Right atrium auricular region (tissue), 2 donors: ENCODE data around the gene CELSR2. TPM values are rescaled to one million over a fixed set of nuclear protein-coding genes. Genes with fewer than 3 reads are reported as not detected.
"Not testable (repeated sequence)": the region's sequence is repeated elsewhere in the genome, so short reads cannot be mapped to it uniquely, and the experiment has no call there.

Source experiments
- DNase-seq: peaks from one replicate; pipeline ENCODE4 v3.0.0-alpha.2; 2019; ENCODE audit warnings: low spot score
- H3K27ac ChIP-seq, 2 donors: fragments of 200-600 bp; sonication (generic); 1 replicate in 1 of 2; 2 replicates in 1 of 2; pipeline ENCODE4 v1.5.1; 2016 to 2019
- H3K27me3 ChIP-seq, 2 donors: fragments of 200-600 bp; sonication (generic); one replicate each; pipeline versions ENCODE4 v1.5.1 to v1.6.0; 2017 to 2019
- H3K36me3 ChIP-seq: fragments of 200-600 bp; sonication (generic); one replicate; pipeline ENCODE4 v1.5.1; 2016
- H3K4me1 ChIP-seq, 2 donors: fragments of 200-600 bp; sonication (generic); one replicate each; pipeline versions ENCODE4 v1.5.1 to v1.6.0; 2017 to 2019
- H3K4me3 ChIP-seq, 2 donors: fragments of 200-600 bp; sonication (generic); 1 replicate in 1 of 2; 2 replicates in 1 of 2; pipeline ENCODE4 v1.5.1; 2017 to 2019; ENCODE audit warnings: mild to moderate bottlenecking in 1 of 2, moderate library complexity in 1 of 2
- H3K9me3 ChIP-seq, 2 donors: fragments of 200-600 bp; sonication (generic); one replicate each; pipeline ENCODE4 v1.5.1; 2019
- total RNA-seq, 2 donors: library from RNA; depleted of rRNA; stranded (reverse); fragments of >200 nt; gene quantifications; one replicate each; pipeline ENCODE4 v1.1.0, GENCODE V29; 2016
- TF ChIP-seq, protein P1 (sequence below), 2 donors: fragments of 200-600 bp; sonication (generic); IDR thresholded peaks; one replicate each; pipeline ENCODE4 v1.5.1; 2019; ENCODE audit warnings: antibody characterized with exemption in 2 of 2

CELSR2 gene
- total RNA-seq, 2 donors from 2014 or later: 20.2 to 23.7 TPM

DNA sequence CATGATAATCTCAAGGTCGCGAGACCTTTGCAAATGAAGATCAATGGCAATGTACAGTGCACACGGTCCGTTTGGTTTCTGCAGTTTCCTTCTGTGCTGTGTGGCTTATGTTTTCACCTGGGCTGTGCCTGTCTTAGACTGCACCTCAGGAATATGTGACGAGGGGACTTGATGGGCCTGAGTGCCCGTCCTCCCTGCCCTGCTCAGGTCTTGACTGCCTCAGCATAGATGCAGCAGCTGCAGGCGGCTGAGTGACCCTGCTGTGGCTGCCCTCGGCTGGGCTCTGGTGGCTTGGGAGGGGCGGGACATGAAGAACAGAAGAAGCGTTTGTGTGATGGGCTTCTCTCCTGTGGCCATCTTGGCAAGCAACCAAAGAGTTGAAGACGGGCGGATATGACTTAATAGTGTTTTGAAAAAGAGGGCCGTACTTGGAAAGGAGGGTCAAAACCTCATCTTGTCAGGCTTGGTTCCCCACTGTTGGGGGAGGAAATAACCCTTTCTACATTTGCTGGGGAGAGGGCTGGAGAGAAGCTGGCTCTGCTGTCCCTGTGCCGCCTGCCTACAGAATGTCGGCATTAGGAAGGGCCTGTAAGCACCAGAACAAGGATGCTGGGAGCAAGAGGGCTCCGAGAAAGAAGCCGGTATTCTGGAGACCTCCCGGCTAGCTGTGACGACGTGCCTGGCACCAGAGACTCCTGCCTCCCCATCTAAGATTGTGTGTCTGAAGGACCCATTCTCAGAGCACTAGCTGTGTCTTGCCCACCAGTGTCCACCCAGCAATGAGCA, 50.4 kb downstream of the CELSR2 start:
- Histone ChIP-seq H3K27me3 (no peaks in the 10 kb centered on the region), H3K4me1 (peaks cover 0 to 59% of the 10 kb centered on the region in 2 donors), H3K9me3 (no peaks in the 10 kb centered on the region), H3K27ac (peak overlapping the region; percentile 90 to 94), H3K36me3 (peaks cover 7% of the 10 kb centered on the region), H3K4me3 (no peak overlapping the region)
- DNase-seq: peak; percentile 71
- TF ChIP-seq, protein P1, sequence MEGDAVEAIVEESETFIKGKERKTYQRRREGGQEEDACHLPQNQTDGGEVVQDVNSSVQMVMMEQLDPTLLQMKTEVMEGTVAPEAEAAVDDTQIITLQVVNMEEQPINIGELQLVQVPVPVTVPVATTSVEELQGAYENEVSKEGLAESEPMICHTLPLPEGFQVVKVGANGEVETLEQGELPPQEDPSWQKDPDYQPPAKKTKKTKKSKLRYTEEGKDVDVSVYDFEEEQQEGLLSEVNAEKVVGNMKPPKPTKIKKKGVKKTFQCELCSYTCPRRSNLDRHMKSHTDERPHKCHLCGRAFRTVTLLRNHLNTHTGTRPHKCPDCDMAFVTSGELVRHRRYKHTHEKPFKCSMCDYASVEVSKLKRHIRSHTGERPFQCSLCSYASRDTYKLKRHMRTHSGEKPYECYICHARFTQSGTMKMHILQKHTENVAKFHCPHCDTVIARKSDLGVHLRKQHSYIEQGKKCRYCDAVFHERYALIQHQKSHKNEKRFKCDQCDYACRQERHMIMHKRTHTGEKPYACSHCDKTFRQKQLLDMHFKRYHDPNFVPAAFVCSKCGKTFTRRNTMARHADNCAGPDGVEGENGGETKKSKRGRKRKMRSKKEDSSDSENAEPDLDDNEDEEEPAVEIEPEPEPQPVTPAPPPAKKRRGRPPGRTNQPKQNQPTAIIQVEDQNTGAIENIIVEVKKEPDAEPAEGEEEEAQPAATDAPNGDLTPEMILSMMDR (IDR thresholded peaks at IDR 0.05): no peak

DNA sequence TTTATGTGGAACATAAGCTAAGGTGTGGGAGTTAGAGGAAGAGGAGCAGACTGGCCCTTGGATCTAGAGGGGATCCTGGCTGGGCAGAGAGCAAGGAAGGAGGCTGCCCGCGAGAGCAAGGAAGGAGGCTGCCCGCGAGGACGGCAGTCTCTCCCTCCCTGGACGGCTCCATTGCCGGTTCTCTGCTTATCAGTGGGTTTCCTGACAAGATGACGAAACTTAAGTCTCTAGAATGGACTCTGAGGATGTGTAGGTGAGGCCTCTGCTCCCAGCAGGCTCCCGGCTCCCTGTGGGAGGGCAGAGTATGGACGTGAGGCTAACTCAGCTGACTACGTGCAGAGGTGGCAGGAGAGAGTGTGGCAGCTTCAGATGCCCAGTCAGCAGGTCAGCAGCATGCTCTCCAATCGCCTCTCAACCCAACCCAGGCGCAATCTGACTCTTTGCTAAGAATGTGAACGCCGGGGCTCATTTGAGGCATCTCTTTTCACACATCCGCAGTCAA, 51.4 kb downstream of the CELSR2 start:
- Histone ChIP-seq H3K27ac (peak overlapping the region; percentile 90 to 94), H3K36me3 (no peaks in the 10 kb centered on the region), H3K4me3 (no peak overlapping the region), H3K4me1 (peaks cover 0 to 68% of the 10 kb centered on the region in 2 donors), H3K9me3 (no peaks in the 10 kb centered on the region), H3K27me3 (no peaks in the 10 kb centered on the region)
- TF ChIP-seq, protein P1 (IDR thresholded peaks at IDR 0.05): no peak
- DNase-seq: no peak

DNA sequence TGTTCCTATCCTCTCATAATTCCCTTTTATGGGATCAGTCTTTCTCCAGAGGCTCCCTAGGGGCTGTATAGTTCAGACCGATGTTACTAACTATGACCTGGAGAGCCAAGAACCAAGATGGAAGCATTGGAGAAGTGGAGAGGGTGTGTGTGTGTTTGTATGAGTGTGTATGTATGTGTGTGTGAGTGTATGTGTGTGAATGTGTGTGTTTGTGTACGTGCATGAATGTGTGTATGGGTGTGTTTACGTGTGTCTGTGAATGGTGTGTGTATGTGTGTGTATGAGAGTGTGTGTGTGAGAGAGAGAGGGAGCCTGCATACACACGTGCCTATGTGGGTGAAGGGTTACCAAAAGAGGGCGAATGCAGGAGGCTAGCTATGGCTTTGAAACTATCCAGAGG, 52.5 kb downstream of the CELSR2 start:
- Histone ChIP-seq H3K27me3 (no peaks in the 10 kb centered on the region), H3K9me3 (no peaks in the 10 kb centered on the region), H3K36me3 (no peaks in the 10 kb centered on the region), H3K4me3 (no peak overlapping the region), H3K4me1 (peaks cover 0 to 73% of the 10 kb centered on the region in 2 donors), H3K27ac (peak overlapping the region; percentile 90 to 94)
- no peak for DNase-seq
- TF ChIP-seq, protein P1 (IDR thresholded peaks at IDR 0.05): no peak

DNA sequence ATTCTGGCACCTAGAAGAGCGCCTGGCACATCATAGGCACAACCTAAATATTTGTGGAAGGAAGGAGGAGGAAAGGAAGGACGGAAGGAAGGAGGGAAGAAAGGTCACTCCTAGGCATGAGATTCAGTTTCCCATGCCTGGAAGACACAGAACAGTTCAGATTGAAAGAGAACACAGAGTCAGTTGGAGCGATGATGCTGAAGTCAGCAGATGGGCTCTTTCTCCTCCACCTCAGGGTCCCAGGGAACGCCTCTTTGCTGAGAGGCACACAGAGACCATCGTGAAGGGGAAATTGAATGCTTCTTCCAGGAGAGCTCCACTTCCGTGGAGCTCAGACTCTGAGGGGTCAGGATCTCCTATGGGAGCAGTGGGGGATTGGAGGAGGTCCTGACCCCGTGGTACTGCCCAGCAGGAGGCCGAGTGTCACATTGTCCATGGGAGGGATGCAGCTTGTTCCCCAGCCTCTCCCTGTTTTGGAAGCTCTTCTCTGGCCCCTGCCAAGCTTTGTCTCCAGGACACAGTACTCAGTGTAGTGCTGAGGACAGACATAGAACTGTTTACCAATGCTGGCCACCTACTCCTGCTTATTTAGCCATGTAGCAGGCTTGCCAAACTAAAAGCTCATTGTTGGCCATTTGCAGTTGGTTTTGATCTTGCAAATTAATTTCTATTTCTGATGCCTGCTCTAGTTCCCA, 55.0 kb downstream of the CELSR2 start:
- H3K9me3 ChIP-seq: no peaks in the 10 kb centered on the region
- H3K27me3 ChIP-seq: no peaks in the 10 kb centered on the region
- H3K36me3 ChIP-seq: peaks cover 6% of the 10 kb centered on the region
- peaks cover 0 to 71% of the 10 kb centered on the region in 2 donors for H3K4me1 ChIP-seq
- no peak overlapping the region for H3K4me3 ChIP-seq
- DNase-seq: no peak
- peak overlapping the region; percentile 90 to 94 for H3K27ac ChIP-seq
- TF ChIP-seq, protein P1 (IDR thresholded peaks at IDR 0.05): no peak

DNA sequence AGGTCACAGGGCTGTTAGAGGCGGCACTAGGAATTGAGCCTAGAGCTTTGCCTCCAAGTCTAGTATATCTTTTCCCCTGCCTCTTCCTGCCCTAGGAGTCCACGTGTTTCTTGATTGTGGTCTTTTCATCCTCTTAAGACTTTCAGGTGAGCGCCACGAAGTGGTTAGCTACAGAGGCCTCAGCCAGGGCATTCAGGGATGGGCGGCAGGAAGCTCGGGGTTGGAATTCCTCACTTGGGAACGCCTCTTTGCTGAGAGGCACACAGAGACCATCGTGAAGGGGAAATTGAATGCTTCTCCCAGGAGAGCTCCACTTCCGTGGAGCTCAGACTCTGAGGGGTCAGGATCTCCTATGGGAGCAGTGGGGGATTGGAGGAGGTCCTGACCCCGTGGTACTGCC, 56.7 kb downstream of the CELSR2 start:
- Histone ChIP-seq H3K27ac (peak overlapping the region; percentile 90 to 94), H3K4me1 (peaks cover 0 to 57% of the 10 kb centered on the region in 2 donors), H3K36me3 (peaks cover 13% of the 10 kb centered on the region), H3K4me3 (peak overlapping the region; percentile 39 to 50)
- not testable (repeated sequence) for DNase-seq, H3K9me3 ChIP-seq, H3K27me3 ChIP-seq

DNA sequence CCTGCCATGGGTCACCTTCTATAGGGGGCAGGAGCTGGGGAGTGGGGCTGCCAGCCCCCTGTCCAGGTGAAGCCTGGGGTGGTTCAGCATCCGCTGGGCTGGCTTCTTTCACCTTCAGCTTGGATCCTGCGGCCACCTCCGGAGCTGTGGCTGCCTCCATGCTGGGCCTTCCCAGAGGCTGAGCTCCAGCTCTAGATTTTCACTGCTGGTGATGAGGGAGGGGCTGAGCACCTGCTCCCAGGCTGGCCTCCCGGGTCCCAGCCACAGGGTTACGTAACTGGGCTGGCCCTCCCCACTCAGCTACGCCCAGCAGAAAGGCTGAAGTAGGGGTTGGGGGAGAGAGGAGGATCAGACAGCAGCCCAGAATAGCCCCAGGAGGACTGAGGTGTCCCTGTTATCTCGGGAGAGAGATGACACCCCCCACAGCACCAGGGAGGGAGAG, 57.5 kb downstream of the CELSR2 start, which contains the start of gene MYBPHL:
Gene MYBPHL, minus strand, starts transcription at position 180 of the 442 bp plus-strand sequence. Its CDS starts 20 bp downstream, at position 160.
- H3K27ac ChIP-seq: peak within 1 kb of the TSS; percentile 90 to 94
- peak within 1 kb of the TSS; percentile 39 to 50 for H3K4me3 ChIP-seq
- DNase-seq: no peak
- peaks cover 13% of the 10 kb centered on the region for H3K36me3 ChIP-seq
- TF ChIP-seq, protein P1 (IDR thresholded peaks at IDR 0.05): no peak
- peaks cover 0 to 57% of the 10 kb centered on the region in 2 donors for H3K4me1 ChIP-seq
- H3K9me3 ChIP-seq: no peaks in the 10 kb centered on the region
- no peaks in the 10 kb centered on the region for H3K27me3 ChIP-seq
